Right atrium auricular region (tissue), 2 donors: ENCODE measurements around the gene BPI. TPM values are rescaled to one million over a fixed set of nuclear protein-coding genes. Genes with fewer than 3 reads are reported as not detected.

Experiments used
- DNase-seq: peaks from one replicate; pipeline ENCODE4 v3.0.0-alpha.2; 2019; ENCODE audit warnings: low spot score
- H3K27ac ChIP-seq, 2 donors: fragments of 200-600 bp; sonication (generic); 1 replicate in 1 of 2; 2 replicates in 1 of 2; pipeline ENCODE4 v1.5.1; 2016 to 2019
- H3K27me3 ChIP-seq, 2 donors: fragments of 200-600 bp; sonication (generic); one replicate each; pipeline versions ENCODE4 v1.5.1 to v1.6.0; 2017 to 2019
- H3K36me3 ChIP-seq: fragments of 200-600 bp; sonication (generic); one replicate; pipeline ENCODE4 v1.5.1; 2016
- H3K4me1 ChIP-seq, 2 donors: fragments of 200-600 bp; sonication (generic); one replicate each; pipeline versions ENCODE4 v1.5.1 to v1.6.0; 2017 to 2019
- H3K4me3 ChIP-seq, 2 donors: fragments of 200-600 bp; sonication (generic); 1 replicate in 1 of 2; 2 replicates in 1 of 2; pipeline ENCODE4 v1.5.1; 2017 to 2019; ENCODE audit warnings: mild to moderate bottlenecking in 1 of 2, moderate library complexity in 1 of 2
- H3K9me3 ChIP-seq, 2 donors: fragments of 200-600 bp; sonication (generic); one replicate each; pipeline ENCODE4 v1.5.1; 2019
- total RNA-seq, 2 donors: library from RNA; depleted of rRNA; stranded (reverse); fragments of >200 nt; gene quantifications; one replicate each; pipeline ENCODE4 v1.1.0, GENCODE V29; 2016
- TF ChIP-seq, protein P1 (sequence below), 2 donors: fragments of 200-600 bp; sonication (generic); IDR thresholded peaks; one replicate each; pipeline ENCODE4 v1.5.1; 2019; ENCODE audit warnings: antibody characterized with exemption in 2 of 2

The BPI gene
- total RNA-seq, 2 donors from 2014 or later, result not detected

DNA sequence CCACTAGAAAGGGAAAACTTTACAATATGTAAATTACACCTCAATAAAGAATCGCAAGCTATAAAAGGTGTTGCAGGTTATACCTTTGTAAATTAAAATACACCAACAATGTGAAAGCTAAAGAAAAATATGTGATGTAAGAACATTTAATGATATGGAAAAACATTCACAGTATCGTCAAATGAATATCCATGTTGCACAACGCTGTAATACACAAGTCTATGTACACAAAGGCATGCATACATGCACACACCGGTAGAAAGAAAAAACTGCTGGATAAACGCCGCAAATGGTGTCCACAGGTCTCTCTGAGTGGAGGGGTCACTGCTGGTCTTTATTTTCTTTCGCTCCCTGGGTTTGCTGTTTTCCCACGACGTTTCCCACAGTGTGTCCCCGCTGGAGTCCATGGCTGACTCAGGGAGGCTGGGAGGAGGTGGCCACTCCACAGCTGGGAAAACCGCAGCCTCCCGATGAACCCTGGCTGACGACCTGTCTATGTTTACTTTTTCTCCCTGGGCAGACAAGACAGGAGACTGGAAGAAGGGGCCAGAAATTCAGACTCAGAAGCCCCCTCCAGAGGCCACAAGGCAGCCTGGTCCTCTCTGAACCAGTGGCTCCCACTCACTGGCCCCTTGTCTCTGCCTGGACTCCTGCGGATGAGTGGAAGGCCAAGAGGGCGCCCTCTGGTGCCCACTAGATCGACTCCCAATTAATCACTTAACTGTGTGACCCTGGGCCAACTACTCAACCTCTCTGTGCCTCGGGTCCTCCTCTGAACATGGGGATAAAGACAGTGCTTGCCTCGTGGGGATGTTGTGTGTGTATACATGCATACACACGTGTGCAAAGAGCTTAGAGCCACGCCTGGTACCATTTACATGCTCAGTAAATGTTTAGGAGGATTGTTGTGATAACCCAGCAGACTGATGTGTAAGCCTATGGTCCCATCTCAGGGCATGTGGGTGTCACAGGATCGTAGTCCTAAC, 12.8 kb upstream of the BPI start:
- Histone ChIP-seq H3K4me1 (peaks cover 0 to under 1% of the 10 kb centered on the region in 2 donors), H3K36me3 (no peaks in the 10 kb centered on the region), H3K9me3 (no peaks in the 10 kb centered on the region), H3K4me3 (no peak overlapping the region), H3K27ac (peak overlapping the region in 1 of 2 donors; percentile 15), H3K27me3 (no peaks in the 10 kb centered on the region)
- DNase-seq, result peak; percentile 75
- TF ChIP-seq, protein P1, sequence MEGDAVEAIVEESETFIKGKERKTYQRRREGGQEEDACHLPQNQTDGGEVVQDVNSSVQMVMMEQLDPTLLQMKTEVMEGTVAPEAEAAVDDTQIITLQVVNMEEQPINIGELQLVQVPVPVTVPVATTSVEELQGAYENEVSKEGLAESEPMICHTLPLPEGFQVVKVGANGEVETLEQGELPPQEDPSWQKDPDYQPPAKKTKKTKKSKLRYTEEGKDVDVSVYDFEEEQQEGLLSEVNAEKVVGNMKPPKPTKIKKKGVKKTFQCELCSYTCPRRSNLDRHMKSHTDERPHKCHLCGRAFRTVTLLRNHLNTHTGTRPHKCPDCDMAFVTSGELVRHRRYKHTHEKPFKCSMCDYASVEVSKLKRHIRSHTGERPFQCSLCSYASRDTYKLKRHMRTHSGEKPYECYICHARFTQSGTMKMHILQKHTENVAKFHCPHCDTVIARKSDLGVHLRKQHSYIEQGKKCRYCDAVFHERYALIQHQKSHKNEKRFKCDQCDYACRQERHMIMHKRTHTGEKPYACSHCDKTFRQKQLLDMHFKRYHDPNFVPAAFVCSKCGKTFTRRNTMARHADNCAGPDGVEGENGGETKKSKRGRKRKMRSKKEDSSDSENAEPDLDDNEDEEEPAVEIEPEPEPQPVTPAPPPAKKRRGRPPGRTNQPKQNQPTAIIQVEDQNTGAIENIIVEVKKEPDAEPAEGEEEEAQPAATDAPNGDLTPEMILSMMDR (IDR thresholded peaks at IDR 0.05), result peak; percentile 19 to 60

DNA sequence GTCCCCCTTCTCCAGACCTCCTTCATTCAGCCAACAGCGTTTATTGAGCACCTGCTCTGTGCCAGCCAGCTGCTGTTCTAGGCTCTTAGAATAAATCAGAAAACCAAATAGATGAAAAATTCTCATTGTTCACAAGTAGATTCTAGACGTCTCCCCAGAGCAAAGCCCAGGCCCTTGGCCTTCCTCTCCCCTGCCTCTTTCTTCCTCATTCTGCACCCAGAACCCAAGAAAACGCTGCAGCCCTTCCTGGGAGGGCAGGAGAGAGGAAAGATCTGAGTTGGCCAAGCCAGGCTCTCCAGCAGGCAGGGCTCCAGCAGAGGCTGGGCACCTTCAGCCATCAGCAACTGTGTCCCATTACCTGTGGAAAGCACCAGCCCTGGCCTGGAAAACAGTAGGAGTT, 12.0 kb upstream of the BPI start:
- no peaks in the 10 kb centered on the region for H3K36me3 ChIP-seq
- TF ChIP-seq, protein P1 (IDR thresholded peaks at IDR 0.05), result no peak

DNA sequence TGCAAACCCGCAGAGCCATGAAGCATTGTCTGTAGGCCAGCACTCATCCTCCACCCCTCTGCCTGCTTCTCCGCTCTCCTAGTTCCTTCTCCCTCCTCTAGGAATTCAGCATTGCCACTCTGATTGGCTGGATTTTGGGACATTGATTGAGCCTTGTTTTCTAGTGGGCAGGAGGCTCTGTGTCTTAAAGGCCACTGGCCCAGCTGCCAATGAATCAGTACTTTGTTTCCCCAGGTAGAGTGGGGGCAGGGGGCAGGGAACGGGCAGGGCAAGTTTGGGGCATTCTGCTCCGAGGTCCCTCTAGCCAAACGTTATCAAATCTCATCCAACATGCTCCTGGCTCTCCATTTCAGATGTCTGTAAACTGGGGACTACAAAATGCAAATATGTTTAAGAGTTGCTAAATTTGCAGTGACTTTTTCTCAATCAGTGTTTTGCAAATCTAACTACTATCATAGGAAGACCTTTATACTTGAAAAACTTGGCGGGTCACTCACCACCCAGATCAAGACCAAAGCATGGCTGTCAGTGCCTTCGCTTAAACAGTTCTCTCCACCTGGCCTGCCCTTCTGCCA, 10.4 kb upstream of the BPI start:
- H3K4me1 ChIP-seq, result peaks cover 0 to 12% of the 10 kb centered on the region in 2 donors
- TF ChIP-seq, protein P1 (IDR thresholded peaks at IDR 0.05), result no peak
- H3K27ac ChIP-seq, result no peak overlapping the region
- no peaks in the 10 kb centered on the region for H3K9me3 ChIP-seq
- no peaks in the 10 kb centered on the region for H3K36me3 ChIP-seq
- H3K27me3 ChIP-seq, result no peaks in the 10 kb centered on the region
- no peak overlapping the region for H3K4me3 ChIP-seq
- no peak for DNase-seq

More for the DNA sequence above, 12.0 kb upstream of the BPI start:
- Histone ChIP-seq H3K4me1 (peaks cover 0 to 6% of the 10 kb centered on the region in 2 donors), H3K27me3 (no peaks in the 10 kb centered on the region), H3K27ac (no peak overlapping the region), H3K4me3 (no peak overlapping the region), H3K9me3 (no peaks in the 10 kb centered on the region)
- DNase-seq, result no peak

DNA sequence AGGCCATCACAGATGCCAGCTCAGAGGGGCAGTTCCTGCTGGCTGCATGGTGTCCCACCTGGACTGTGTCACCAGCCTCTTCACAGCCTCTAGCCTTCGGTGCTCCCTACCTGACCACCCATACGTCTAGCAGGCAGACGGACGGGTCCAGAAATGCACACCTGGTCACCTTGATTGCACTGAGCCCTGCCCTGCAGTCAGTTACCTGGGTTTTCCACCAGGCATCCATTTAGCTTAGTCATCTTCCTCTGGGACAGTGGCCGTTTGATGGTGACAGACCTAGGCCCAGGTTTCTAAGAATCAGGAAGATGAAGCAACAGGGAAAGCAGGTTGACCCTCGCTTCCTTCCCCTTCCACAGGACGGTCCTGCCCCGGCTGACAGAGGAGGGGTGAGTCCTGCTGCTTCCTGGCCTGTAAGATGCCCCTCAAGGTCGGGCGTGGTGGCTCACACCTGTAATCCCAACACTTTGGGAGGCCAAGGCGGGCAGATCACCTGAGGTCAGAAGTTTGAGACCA, 9.8 kb upstream of the BPI start:
- Histone ChIP-seq H3K9me3 (no peaks in the 10 kb centered on the region), H3K4me1 (peaks cover 0 to 17% of the 10 kb centered on the region in 2 donors), H3K27me3 (no peaks in the 10 kb centered on the region), H3K36me3 (no peaks in the 10 kb centered on the region), H3K4me3 (no peak overlapping the region), H3K27ac (no peak overlapping the region)
- TF ChIP-seq, protein P1 (IDR thresholded peaks at IDR 0.05), result no peak
- DNase-seq, result no peak

DNA sequence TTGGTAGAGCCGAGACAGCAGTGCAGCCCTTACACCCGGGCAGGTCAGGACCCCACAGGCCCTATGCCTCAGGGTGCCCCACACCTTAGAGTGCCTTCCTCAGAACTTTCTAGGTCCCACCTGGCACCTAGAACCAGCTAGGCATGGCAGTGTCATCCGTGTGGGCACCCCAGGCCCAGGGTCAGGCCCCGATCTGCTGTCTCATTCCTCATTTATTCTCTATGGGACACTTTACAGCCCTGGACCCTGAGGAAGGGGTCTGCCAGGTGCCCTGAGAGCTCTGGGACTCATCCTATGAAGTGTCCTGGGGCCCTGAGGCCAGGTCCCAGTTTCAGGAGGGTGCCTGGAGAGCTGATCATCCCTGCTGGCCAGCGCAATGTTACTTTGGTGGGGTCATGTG, 8.1 kb upstream of the BPI start:
- Histone ChIP-seq H3K4me1 (peaks cover 0 to 18% of the 10 kb centered on the region in 2 donors), H3K27ac (no peak overlapping the region), H3K36me3 (no peaks in the 10 kb centered on the region), H3K27me3 (no peaks in the 10 kb centered on the region), H3K4me3 (no peak overlapping the region), H3K9me3 (no peaks in the 10 kb centered on the region)
- TF ChIP-seq, protein P1 (IDR thresholded peaks at IDR 0.05), result no peak
- no peak for DNase-seq
